ENCODE results near the gene ZBTB7A. TPM values are rescaled to one million over a fixed set of nuclear protein-coding genes. Genes with fewer than 3 reads are reported as not detected.

ZBTB7A gene
- total and polyA plus RNA-seq, 5 donors = 17.5 to 32.6 (median 30.9) TPM

DNA sequence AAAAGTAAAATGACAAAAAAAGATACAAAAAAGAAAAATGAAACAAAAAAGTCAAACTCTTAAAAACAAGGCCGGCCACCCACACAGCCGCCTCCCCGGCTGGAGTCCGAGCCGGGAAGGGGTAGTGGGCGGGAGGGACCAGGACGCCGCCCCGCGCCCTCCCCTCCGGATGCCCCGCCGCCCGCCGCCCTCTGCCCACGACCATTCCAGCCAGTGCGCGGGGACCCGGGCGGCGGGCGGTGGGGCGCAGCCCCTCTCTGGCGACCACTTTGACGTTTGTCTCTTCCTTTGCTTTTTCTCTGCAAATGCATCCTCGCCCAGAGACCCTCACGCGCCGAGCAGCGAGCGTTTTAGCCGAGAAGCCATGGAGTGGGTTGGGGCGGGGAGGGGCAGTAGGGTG, 28.6 kb downstream of the ZBTB7A start:
- Histone ChIP-seq H3K4me3 (ENCODE audit: low read length) (no peak overlapping the region), H3K4me1 (ENCODE audit: control insufficient read depth, insufficient read depth, low read length) (no peaks in the 10 kb centered on the region), H3K9me3 (ENCODE audit: control insufficient read depth, low read length) (no peaks in the 10 kb centered on the region), H3K27ac (ENCODE audit: low read length) (no peak overlapping the region), H3K27me3 (ENCODE audit: control insufficient read depth, insufficient read depth) (no peaks in the 10 kb centered on the region)
- ATAC-seq (no peak), DNase-seq (peak in 1 of 3 donors; percentile 71)
- 90% methylated on average over 33 of the region's 33 CpGs for WGBS
- intact Hi-C loops (cut with DNase I) = no loop called here

DNA sequence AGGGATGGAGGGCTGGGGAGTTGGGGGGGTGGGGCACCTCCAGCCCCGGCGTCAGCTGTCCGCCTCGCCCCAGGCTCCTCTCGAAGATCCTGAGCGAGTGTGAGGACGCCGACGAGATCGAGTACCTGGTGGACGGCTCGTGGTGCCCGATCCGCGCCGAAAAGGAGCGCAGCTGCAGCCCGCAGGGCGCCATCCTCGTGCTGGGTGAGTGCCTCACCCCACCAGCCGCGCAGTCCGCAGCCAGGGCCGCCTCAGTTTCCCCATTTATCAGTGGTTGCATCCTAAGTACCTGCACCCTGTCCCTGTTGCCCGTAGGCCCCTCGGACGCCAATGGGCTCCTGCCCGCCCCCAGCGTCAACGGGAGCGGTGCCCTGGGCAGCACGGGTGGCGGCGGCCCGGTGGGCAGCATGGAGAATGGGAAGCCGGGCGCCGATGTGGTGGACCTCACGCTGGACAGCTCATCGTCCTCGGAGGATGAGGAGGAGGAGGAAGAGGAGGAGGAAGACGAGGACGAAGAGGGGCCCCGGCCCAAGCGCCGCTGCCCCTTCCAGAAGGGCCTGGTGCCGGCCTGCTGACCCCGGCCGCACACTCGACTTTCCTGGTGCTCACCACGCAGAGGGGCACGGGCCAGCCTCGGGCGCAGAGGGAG, 29.3 kb downstream of the ZBTB7A start:
- H3K27me3 ChIP-seq (ENCODE audit: control insufficient read depth, insufficient read depth) = no peaks in the 10 kb centered on the region
- ATAC-seq = no peak
- peak in 1 of 3 donors; percentile 51 for DNase-seq
- H3K4me3 ChIP-seq (ENCODE audit: low read length) = no peak overlapping the region
- WGBS = 93% methylated on average over 54 of the region's 54 CpGs
- no peaks in the 10 kb centered on the region for H3K4me1 ChIP-seq (ENCODE audit: control insufficient read depth, insufficient read depth, low read length)
- intact Hi-C loops (cut with DNase I) = no loop called here
- H3K9me3 ChIP-seq (ENCODE audit: control insufficient read depth, low read length) = no peaks in the 10 kb centered on the region
- no peak overlapping the region for H3K27ac ChIP-seq (ENCODE audit: low read length)

DNA sequence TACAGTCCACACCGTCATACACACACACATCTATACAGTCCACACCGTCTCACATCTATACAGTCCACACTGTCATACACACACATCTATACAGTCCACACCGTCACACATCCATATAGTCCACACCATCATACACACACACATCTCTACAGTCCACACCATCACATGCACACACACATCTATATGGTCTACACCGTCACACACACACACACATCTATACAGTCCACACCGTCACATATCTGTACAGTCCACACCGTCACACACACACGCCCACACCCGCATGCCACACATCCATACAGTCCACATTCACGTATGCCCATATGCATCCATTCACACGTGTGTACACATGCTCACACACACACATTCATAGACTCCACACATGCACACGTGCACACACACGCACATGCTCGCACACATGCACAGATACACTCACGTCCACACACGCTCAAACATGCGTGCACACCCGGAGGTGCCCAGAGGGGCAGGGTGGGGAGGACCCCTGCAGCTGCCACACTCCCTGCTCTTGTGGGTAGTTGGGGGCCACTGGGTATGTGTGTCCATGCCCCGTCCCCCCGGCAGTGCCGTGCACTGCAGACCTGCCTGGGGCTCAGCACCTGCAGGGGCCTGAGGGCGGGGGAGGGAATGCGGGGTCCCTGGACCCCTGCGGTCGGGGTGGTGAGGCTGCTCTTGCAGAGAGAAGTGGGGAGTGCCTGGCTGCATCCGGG, 30.0 kb downstream of the ZBTB7A start:
- intact Hi-C loops (cut with DNase I) = no loop called here
- DNase-seq = no peak
- Histone ChIP-seq H3K27ac (ENCODE audit: low read length) (no peak overlapping the region), H3K9me3 (ENCODE audit: control insufficient read depth, low read length) (no peaks in the 10 kb centered on the region), H3K4me1 (ENCODE audit: control insufficient read depth, insufficient read depth, low read length) (no peaks in the 10 kb centered on the region), H3K27me3 (ENCODE audit: control insufficient read depth, insufficient read depth) (no peaks in the 10 kb centered on the region), H3K4me3 (ENCODE audit: low read length) (no peak overlapping the region)
- ATAC-seq = peak in 1 of 2 donors; percentile 2
- 93% methylated on average over 25 of the region's 25 CpGs for WGBS

DNA sequence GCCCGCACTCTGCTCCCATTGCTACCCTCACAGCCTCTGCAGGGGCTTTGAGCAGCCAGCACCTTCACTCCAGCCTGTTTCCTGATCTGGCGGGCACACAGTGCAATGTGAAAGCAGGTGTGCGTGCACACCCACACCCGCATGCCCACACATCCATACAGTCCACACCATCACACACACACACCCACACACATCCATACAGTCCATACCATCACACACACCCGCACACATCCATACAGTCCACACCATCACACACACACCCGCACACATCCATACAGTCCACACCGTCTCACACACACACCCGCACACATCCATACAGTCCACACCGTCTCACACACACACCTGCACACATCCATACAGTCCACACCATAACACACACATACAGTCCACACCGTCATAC, 31.1 kb downstream of the ZBTB7A start:
- Histone ChIP-seq H3K4me1 (ENCODE audit: control insufficient read depth, insufficient read depth, low read length) (no peaks in the 10 kb centered on the region), H3K9me3 (ENCODE audit: control insufficient read depth, low read length) (no peaks in the 10 kb centered on the region), H3K27ac (ENCODE audit: low read length) (no peak overlapping the region), H3K4me3 (ENCODE audit: low read length) (no peak overlapping the region), H3K27me3 (ENCODE audit: control insufficient read depth, insufficient read depth) (no peaks in the 10 kb centered on the region)
- WGBS = 89% methylated on average over 10 of the region's 10 CpGs
- intact Hi-C loops (cut with DNase I) = no loop called here
- ATAC-seq = peak in 1 of 2 donors; percentile 11
- no peak for DNase-seq

DNA sequence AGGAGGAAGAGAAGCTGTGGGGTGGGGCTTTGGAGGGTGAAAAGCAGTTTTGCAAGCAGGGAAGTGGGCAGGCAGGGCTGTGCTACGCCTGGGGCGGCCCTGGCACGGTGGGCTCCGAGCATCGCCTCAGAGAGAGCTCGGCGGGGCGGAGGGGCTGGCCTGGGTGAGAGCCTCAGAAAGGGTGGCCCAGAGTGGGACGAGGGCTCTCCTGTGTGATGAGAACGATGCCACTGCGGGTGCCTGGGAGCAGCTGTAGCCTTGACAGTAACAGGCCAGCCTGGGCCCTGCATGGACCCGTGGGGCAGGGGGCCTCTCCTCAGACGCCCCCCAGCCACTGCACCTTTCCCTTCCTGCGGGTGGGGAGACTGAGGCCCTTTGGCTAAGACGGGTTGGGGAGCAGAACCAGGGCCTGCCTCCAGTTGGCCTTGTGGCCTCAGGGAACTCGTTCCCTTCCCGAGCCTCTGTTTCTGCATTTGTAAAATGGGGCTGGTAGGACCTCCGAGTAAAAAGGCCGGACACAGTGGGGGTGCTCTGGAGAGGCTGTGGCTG, 31.6 kb downstream of the ZBTB7A start:
- H3K4me1 ChIP-seq (ENCODE audit: control insufficient read depth, insufficient read depth, low read length) = no peaks in the 10 kb centered on the region

DNA sequence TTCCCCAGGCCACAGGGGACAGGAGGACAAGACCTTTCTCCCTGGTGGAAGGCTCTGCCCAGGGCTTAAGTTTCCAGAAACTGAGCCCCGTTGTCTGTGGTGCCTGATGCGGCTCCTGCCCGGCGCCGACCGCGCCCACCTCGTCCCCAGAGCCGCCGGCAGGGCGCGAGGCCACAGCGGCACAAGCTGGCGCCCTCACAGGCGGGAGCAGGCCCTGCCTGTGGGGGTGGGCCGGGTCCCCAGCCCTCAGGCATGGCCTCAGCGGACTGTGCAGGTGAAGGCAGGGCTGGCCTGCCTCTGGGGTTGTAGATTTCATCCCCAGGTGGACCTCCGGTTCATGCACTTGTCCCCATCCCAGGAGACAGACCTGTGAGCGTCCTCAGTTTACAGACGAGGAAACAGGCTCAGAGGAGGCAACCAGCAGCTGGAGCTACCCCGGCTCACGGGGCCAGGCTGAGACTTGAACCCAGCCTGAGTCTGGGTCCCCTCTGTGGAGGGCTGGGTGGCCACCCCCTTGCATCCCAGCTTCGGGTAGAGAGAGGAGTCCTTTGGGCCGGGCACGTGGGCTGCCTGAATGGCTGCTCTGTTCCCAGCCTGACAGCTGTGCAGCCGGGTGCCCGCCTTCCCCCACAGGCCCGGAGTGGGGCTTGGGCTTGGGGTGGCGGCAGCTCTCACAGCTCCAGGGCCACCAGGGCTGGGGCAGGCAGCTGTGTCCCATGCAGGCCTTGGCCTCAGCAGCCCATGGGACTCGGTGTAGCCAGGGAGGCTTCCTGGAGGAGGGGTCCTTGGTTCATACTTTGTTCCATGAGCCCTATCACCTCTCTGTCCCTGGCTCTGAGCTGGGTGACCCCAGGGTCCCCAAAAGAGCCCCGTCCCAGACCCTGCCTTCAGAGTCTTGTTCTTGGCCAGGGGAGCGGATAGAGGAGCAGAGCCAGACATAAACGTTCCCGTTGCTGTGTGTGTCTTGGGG, 32.4 kb downstream of the ZBTB7A start:
- H3K4me3 ChIP-seq (ENCODE audit: low read length) = no peak overlapping the region
- ATAC-seq (no peak), DNase-seq (peak in 1 of 3 donors; percentile 61)
- WGBS = 86% methylated on average over 34 of the region's 34 CpGs
- H3K9me3 ChIP-seq (ENCODE audit: control insufficient read depth, low read length) = no peaks in the 10 kb centered on the region
- no peaks in the 10 kb centered on the region for H3K27me3 ChIP-seq (ENCODE audit: control insufficient read depth, insufficient read depth)
- intact Hi-C loops (cut with DNase I) = no loop called here
- H3K4me1 ChIP-seq (ENCODE audit: control insufficient read depth, insufficient read depth, low read length) = no peaks in the 10 kb centered on the region
- no peak overlapping the region for H3K27ac ChIP-seq (ENCODE audit: low read length)

More for the DNA sequence above, 31.6 kb downstream of the ZBTB7A start:
- Histone ChIP-seq H3K27me3 (ENCODE audit: control insufficient read depth, insufficient read depth) (no peaks in the 10 kb centered on the region), H3K4me3 (ENCODE audit: low read length) (no peak overlapping the region), H3K27ac (ENCODE audit: low read length) (no peak overlapping the region), H3K9me3 (ENCODE audit: control insufficient read depth, low read length) (no peaks in the 10 kb centered on the region)
- DNase-seq (peak in 1 of 3 donors; percentile 57), ATAC-seq (no peak)
- intact Hi-C loops (cut with DNase I) = no loop called here
- 86% methylated on average over 19 of the region's 19 CpGs for WGBS

DNA sequence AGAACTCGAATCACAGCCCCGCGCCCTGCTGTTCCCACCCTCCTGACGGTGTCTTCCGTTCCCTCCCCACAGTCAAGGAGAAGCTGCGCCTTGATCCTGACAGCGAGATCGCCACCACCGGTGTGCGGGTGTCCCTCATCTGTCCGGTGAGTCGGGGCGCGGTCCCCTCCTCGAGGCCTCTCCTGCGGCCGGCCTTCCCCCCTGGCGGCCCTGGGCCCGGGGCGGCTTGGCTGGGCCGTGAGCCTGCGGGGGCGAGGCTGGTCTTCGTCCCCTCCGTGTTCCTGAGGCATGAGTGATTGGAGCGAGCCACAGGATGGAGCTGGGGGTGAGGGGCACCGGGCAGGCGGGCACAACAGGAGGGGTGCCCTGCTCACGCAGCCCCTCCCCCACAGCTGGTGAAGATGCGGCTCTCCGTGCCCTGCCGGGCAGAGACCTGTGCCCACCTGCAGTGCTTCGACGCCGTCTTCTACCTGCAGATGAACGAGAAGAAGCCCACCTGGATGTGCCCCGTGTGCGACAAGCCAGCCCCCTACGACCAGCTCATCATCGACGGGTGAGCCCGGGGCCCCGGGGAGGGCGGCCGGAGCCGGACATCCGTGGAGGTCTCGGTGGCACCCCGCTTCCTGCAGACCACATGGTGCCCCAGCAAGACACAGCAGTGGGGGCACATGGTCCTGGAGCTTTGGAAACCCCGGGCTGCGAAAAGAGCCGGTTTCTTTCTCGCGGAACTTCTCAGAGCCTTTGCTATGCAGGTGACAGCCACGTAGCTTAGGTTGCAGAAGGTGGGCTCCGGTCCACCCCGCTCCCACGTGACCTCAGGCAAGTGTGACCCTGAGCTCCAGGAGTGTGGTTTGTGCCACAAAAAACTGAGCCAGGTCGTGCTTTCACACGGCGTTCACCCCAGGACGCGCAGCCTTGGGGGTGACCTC, 33.4 kb downstream of the ZBTB7A start:
- H3K9me3 ChIP-seq (ENCODE audit: control insufficient read depth, low read length) = no peaks in the 10 kb centered on the region
- intact Hi-C loops (cut with DNase I) = no loop called here
- no peaks in the 10 kb centered on the region for H3K4me1 ChIP-seq (ENCODE audit: control insufficient read depth, insufficient read depth, low read length)
- ATAC-seq (no peak), DNase-seq (peak in 1 of 3 donors; percentile 68)
- no peak overlapping the region for H3K27ac ChIP-seq (ENCODE audit: low read length)
- no peak overlapping the region for H3K4me3 ChIP-seq (ENCODE audit: low read length)
- WGBS = 88% methylated on average over 63 of the region's 63 CpGs
- H3K27me3 ChIP-seq (ENCODE audit: control insufficient read depth, insufficient read depth) = no peaks in the 10 kb centered on the region

DNA sequence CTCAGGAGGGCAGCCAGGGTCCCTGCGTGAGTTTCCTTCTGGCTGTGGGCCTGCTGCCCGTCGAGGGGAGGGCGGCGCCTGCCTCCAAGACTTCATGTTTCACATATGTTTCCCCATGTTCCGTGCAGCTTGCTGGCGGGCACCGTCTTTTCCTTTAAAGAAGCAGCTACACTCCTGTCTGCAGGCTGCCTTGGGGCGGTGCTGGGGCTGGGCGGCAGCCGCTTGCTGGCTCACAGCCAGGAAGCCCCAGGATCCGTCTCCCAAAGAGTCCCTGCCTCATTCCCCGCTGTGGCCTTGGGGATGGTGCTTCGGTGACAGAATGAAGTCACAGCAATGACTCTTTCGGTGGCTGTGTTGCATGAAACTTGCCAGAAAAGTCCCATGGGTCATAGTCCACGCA, 34.3 kb downstream of the ZBTB7A start:
- H3K27ac ChIP-seq (ENCODE audit: low read length) = no peak overlapping the region
- DNase-seq = peak in 1 of 3 donors; percentile 59

DNA sequence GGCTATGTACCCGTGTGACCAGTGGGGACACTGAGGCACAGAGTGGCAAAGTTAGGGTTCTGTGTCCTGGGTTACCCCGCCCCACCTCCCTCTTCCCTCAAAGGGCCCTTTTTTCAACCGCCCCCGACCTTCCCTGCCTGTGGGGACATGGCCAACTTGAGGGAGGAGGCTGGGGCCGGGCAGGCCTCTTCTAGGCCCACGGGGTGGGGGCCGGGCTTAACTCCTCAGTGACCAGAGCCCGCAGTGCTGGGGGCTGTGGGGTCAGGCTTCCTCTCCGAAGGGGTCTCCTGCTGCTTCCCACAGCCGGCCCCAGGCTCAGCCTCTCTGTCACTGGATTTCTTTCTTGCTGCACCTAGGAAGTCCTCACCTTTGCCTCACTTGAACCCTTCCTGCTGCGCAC, 35.3 kb downstream of the ZBTB7A start:
- DNase-seq (no peak), ATAC-seq (no peak)
- Histone ChIP-seq H3K27ac (ENCODE audit: low read length) (no peak overlapping the region), H3K9me3 (ENCODE audit: control insufficient read depth, low read length) (no peaks in the 10 kb centered on the region), H3K4me3 (ENCODE audit: low read length) (no peak overlapping the region), H3K27me3 (ENCODE audit: control insufficient read depth, insufficient read depth) (no peaks in the 10 kb centered on the region), H3K4me1 (ENCODE audit: control insufficient read depth, insufficient read depth, low read length) (no peaks in the 10 kb centered on the region)
- intact Hi-C loops (cut with DNase I) = no loop called here
- 67% methylated on average over 11 of the region's 11 CpGs for WGBS

More for the DNA sequence above, 34.3 kb downstream of the ZBTB7A start:
- intact Hi-C loops (cut with DNase I) = no loop called here
- H3K9me3 ChIP-seq (ENCODE audit: control insufficient read depth, low read length) = no peaks in the 10 kb centered on the region
- no peak overlapping the region for H3K4me3 ChIP-seq (ENCODE audit: low read length)
- no peaks in the 10 kb centered on the region for H3K4me1 ChIP-seq (ENCODE audit: control insufficient read depth, insufficient read depth, low read length)
- no peaks in the 10 kb centered on the region for H3K27me3 ChIP-seq (ENCODE audit: control insufficient read depth, insufficient read depth)
- no peak for ATAC-seq
- 70% methylated on average over 16 of the region's 16 CpGs for WGBS

DNA sequence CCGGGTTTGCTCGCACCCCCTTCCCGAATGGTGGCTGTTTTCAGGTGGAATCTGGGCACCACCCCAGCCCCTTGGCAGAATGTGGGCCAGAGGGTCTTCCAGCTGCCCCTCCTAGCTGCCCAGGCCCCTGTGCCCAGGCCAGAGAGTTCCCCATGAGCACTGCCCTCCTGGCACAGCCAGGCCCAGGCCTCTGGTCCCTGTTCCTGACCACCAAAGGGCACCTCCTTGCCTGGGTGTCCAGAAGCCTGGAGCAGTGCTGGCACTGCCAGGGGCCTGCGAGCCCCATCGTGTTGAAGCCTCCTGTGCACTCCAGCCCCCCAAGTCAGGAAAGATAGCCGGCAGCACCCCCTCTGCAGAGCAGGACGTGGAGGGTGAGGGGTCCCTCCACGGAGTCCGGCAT, 35.7 kb downstream of the ZBTB7A start:
- Histone ChIP-seq H3K27me3 (ENCODE audit: control insufficient read depth, insufficient read depth) (no peaks in the 10 kb centered on the region), H3K9me3 (ENCODE audit: control insufficient read depth, low read length) (no peaks in the 10 kb centered on the region), H3K4me3 (ENCODE audit: low read length) (no peak overlapping the region), H3K27ac (ENCODE audit: low read length) (no peak overlapping the region), H3K4me1 (ENCODE audit: control insufficient read depth, insufficient read depth, low read length) (no peaks in the 10 kb centered on the region)
- ATAC-seq (no peak), DNase-seq (peak in 1 of 3 donors; percentile 46)
- intact Hi-C loops (cut with DNase I) = no loop called here
- WGBS = 72% methylated on average over 9 of the region's 9 CpGs
